ENCODE measurements around the gene SPECC1L.
A peak's percentile ranks its signal among the peaks of the same experiment; 100 is the strongest.
"Not testable (repeated sequence)": the region's sequence is repeated elsewhere in the genome, so short reads cannot be mapped to it uniquely, and the experiment has no call there.

The SPECC1L gene

GRCh38 chr22:24287212-24287611, 16.6 kb downstream of the SPECC1L start:
- H3K4me3 ChIP-seq (ENCODE audit: low read length); H3K9ac ChIP-seq (ENCODE audit: low read depth, low read length); H3K36me3 ChIP-seq (ENCODE audit: insufficient read depth, low read length); H3K9me3 ChIP-seq (ENCODE audit: insufficient read depth, low read depth, low read length); H3K27me3 ChIP-seq (ENCODE audit: insufficient read depth, low read length); H3K27ac ChIP-seq (ENCODE audit: low read depth, low read length): not testable (repeated sequence)
- 100% methylated on average over 1 of the region's 9 CpGs for WGBS
- H3K4me1 ChIP-seq (ENCODE audit: insufficient read depth, low read length) = peaks cover 31% of the 10 kb centered on the region

- H3K9ac ChIP-seq (ENCODE audit: low read depth, low read length); H3K27ac ChIP-seq (ENCODE audit: low read depth, low read length); H3K9me3 ChIP-seq (ENCODE audit: insufficient read depth, low read depth, low read length); H3K4me3 ChIP-seq (ENCODE audit: low read length); H3K27me3 ChIP-seq (ENCODE audit: insufficient read depth, low read length); H3K36me3 ChIP-seq (ENCODE audit: insufficient read depth, low read length): not testable (repeated sequence)
- peaks cover 31% of the 10 kb centered on the region for H3K4me1 ChIP-seq (ENCODE audit: insufficient read depth, low read length)
- WGBS = 96% methylated on average over 6 of the region's 6 CpGs
Observed at GRCh38 chr22:24287801-24288200, 17.2 kb downstream of the SPECC1L start.

GRCh38 chr22:24289114-24289513, 18.5 kb downstream of the SPECC1L start:
- 78% methylated on average over 4 of the region's 4 CpGs for WGBS

GRCh38 chr22:24289741-24290163, 19.1 kb downstream of the SPECC1L start:
- Histone ChIP-seq H3K27ac (ENCODE audit: low read depth, low read length) (no peak overlapping the region; the same call in 1 of the 2 replicates), H3K36me3 (ENCODE audit: insufficient read depth, low read length) (no peaks in the 10 kb centered on the region), H3K9ac (ENCODE audit: low read depth, low read length) (no peak overlapping the region), H3K27me3 (ENCODE audit: insufficient read depth, low read length) (no peaks in the 10 kb centered on the region), H3K4me1 (ENCODE audit: insufficient read depth, low read length) (peaks cover 28% of the 10 kb centered on the region), H3K9me3 (ENCODE audit: insufficient read depth, low read depth, low read length) (no peaks in the 10 kb centered on the region), H3K4me3 (ENCODE audit: low read length) (no peak overlapping the region)
- WGBS = 73% methylated on average over 4 of the region's 4 CpGs

More at GRCh38 chr22:24289114-24289513, 18.5 kb downstream of the SPECC1L start:
- no peaks in the 10 kb centered on the region for H3K27me3 ChIP-seq (ENCODE audit: insufficient read depth, low read length)
- no peaks in the 10 kb centered on the region for H3K36me3 ChIP-seq (ENCODE audit: insufficient read depth, low read length)
- H3K4me1 ChIP-seq (ENCODE audit: insufficient read depth, low read length) = peaks cover 31% of the 10 kb centered on the region
- peak overlapping the region; percentile 1; the same call in 1 of the 2 replicates for H3K27ac ChIP-seq (ENCODE audit: low read depth, low read length)
- H3K4me3 ChIP-seq (ENCODE audit: low read length) = no peak overlapping the region
- H3K9ac ChIP-seq (ENCODE audit: low read depth, low read length) = no peak overlapping the region
- H3K9me3 ChIP-seq (ENCODE audit: insufficient read depth, low read depth, low read length) = no peaks in the 10 kb centered on the region

GRCh38 chr22:24290459-24290858, 19.8 kb downstream of the SPECC1L start:
- no peak overlapping the region for H3K9ac ChIP-seq (ENCODE audit: low read depth, low read length)
- no peaks in the 10 kb centered on the region for H3K36me3 ChIP-seq (ENCODE audit: insufficient read depth, low read length)
- no peaks in the 10 kb centered on the region for H3K9me3 ChIP-seq (ENCODE audit: insufficient read depth, low read depth, low read length)
- no peaks in the 10 kb centered on the region for H3K27me3 ChIP-seq (ENCODE audit: insufficient read depth, low read length)
- no peak overlapping the region for H3K27ac ChIP-seq (ENCODE audit: low read depth, low read length)
- no peak overlapping the region for H3K4me3 ChIP-seq (ENCODE audit: low read length)
- H3K4me1 ChIP-seq (ENCODE audit: insufficient read depth, low read length) = peaks cover 21% of the 10 kb centered on the region

GRCh38 chr22:24291515-24292201, 21.0 kb downstream of the SPECC1L start:
- Histone ChIP-seq H3K4me1 (ENCODE audit: insufficient read depth, low read length) (peaks cover 14% of the 10 kb centered on the region), H3K27me3 (ENCODE audit: insufficient read depth, low read length) (no peaks in the 10 kb centered on the region), H3K4me3 (ENCODE audit: low read length) (no peak overlapping the region), H3K36me3 (ENCODE audit: insufficient read depth, low read length) (no peaks in the 10 kb centered on the region), H3K27ac (ENCODE audit: low read depth, low read length) (no peak overlapping the region), H3K9ac (ENCODE audit: low read depth, low read length) (no peak overlapping the region), H3K9me3 (ENCODE audit: insufficient read depth, low read depth, low read length) (no peaks in the 10 kb centered on the region)
- WGBS = 91% methylated on average over 3 of the region's 3 CpGs

GRCh38 chr22:24292202-24292830, 21.7 kb downstream of the SPECC1L start:
- H3K9ac ChIP-seq (ENCODE audit: low read depth, low read length); H3K27me3 ChIP-seq (ENCODE audit: insufficient read depth, low read length); H3K4me3 ChIP-seq (ENCODE audit: low read length); H3K27ac ChIP-seq (ENCODE audit: low read depth, low read length); H3K36me3 ChIP-seq (ENCODE audit: insufficient read depth, low read length); H3K9me3 ChIP-seq (ENCODE audit: insufficient read depth, low read depth, low read length): not testable (repeated sequence)
- peaks cover 14% of the 10 kb centered on the region for H3K4me1 ChIP-seq (ENCODE audit: insufficient read depth, low read length)
- WGBS = no CpG with 5 or more reads among the region's 3 CpGs

GRCh38 chr22:24294913-24295312, 24.3 kb downstream of the SPECC1L start:
- H3K9ac ChIP-seq (ENCODE audit: low read depth, low read length); H3K9me3 ChIP-seq (ENCODE audit: insufficient read depth, low read depth, low read length); H3K4me3 ChIP-seq (ENCODE audit: low read length); H3K27ac ChIP-seq (ENCODE audit: low read depth, low read length); H3K4me1 ChIP-seq (ENCODE audit: insufficient read depth, low read length); H3K36me3 ChIP-seq (ENCODE audit: insufficient read depth, low read length); H3K27me3 ChIP-seq (ENCODE audit: insufficient read depth, low read length): not testable (repeated sequence)
- no CpG with 5 or more reads among the region's 1 CpG for WGBS

GRCh38 chr22:24298497-24299155, 28.0 kb downstream of the SPECC1L start:
- not testable (repeated sequence) for H3K27ac ChIP-seq (ENCODE audit: low read depth, low read length); H3K4me1 ChIP-seq (ENCODE audit: insufficient read depth, low read length); H3K9ac ChIP-seq (ENCODE audit: low read depth, low read length); H3K27me3 ChIP-seq (ENCODE audit: insufficient read depth, low read length); H3K9me3 ChIP-seq (ENCODE audit: insufficient read depth, low read depth, low read length); H3K4me3 ChIP-seq (ENCODE audit: low read length)
- H3K36me3 ChIP-seq (ENCODE audit: insufficient read depth, low read length) = peaks cover 17% of the 10 kb centered on the region
- 89% methylated on average over 4 of the region's 4 CpGs for WGBS

- H3K27me3 ChIP-seq (ENCODE audit: insufficient read depth, low read length); H3K4me3 ChIP-seq (ENCODE audit: low read length); H3K9me3 ChIP-seq (ENCODE audit: insufficient read depth, low read depth, low read length); H3K4me1 ChIP-seq (ENCODE audit: insufficient read depth, low read length); H3K9ac ChIP-seq (ENCODE audit: low read depth, low read length); H3K27ac ChIP-seq (ENCODE audit: low read depth, low read length): not testable (repeated sequence)
- peaks cover 36% of the 10 kb centered on the region for H3K36me3 ChIP-seq (ENCODE audit: insufficient read depth, low read length)
- no CpG with 5 or more reads among the region's 1 CpG for WGBS
Observed at GRCh38 chr22:24300522-24300921, 29.9 kb downstream of the SPECC1L start.

- Histone ChIP-seq H3K27me3 (ENCODE audit: insufficient read depth, low read length) (no peaks in the 10 kb centered on the region), H3K9me3 (ENCODE audit: insufficient read depth, low read depth, low read length) (peaks cover 9% of the 10 kb centered on the region; the same call in 1 of the 2 replicates), H3K27ac (ENCODE audit: low read depth, low read length) (no peak overlapping the region), H3K36me3 (ENCODE audit: insufficient read depth, low read length) (peaks cover 49% of the 10 kb centered on the region), H3K9ac (ENCODE audit: low read depth, low read length) (no peak overlapping the region), H3K4me3 (ENCODE audit: low read length) (no peak overlapping the region), H3K4me1 (ENCODE audit: insufficient read depth, low read length) (no peaks in the 10 kb centered on the region)
- WGBS = no CpG with 5 or more reads among the region's 1 CpG
Observed at GRCh38 chr22:24302591-24302990, 32.0 kb downstream of the SPECC1L start.
